HS-27A (cell line): ENCODE data around the gene HMCN2.
"Not testable (repeated sequence)": the region's sequence is repeated elsewhere in the genome, so short reads cannot be mapped to it uniquely, and the experiment has no call there.

Experiments
- DNase-seq: peaks from one replicate; pipeline ENCODE4 v3.0.0-alpha.2; 2012; ENCODE audit warnings: low read depth, missing footprints

Gene HMCN2

DNA sequence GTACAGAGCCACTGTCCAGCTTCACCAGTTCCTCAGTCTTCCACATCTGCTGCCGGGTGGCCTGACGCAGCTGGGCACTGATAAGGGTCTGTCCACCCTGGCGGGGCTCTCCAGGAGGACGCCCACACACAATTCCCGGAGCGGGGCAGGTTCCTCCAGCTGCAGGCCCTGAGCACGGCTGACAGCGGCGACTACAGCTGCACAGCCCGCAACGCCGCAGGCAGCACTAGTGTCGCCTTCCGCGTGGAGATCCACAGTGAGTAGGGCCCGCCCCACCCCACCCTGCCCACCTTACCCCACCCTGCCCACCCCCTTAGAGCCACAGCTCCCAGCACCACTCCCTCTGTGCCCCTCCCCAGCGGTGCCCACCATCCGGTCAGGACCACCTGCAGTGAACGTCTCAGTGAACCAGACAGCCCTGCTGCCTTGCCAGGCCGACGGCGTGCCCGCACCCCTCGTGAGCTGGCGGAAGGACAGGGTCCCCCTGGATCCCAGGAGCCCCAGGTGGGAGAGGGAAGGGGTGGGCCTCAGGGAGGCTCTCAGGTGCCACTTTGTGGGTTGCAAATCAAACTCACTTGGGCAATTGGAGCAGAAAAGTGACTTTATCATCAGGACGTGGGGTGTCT lies 130.4 kb downstream of the HMCN2 start:
- no peak for DNase-seq

DNA sequence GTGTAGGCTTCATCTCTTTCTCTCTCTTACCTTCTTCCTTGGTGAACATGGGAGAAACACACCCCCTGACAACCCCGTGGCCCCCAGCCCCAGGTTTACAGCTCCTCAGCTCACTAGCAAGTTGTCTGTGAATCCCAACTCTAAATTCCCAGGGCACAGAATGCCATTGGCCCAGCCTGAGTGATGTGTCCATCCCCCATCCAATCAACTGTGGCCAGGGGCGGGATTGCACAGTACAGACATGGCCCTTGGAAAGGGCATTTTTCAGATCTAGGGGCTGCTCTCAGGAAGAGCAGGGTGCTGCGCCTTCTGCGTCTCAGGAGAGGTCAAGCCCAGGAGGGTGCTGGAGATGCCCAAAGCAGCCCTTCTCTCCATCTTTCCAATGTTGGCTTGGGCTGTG lies 131.0 kb downstream of the HMCN2 start:
- no peak for DNase-seq

DNA sequence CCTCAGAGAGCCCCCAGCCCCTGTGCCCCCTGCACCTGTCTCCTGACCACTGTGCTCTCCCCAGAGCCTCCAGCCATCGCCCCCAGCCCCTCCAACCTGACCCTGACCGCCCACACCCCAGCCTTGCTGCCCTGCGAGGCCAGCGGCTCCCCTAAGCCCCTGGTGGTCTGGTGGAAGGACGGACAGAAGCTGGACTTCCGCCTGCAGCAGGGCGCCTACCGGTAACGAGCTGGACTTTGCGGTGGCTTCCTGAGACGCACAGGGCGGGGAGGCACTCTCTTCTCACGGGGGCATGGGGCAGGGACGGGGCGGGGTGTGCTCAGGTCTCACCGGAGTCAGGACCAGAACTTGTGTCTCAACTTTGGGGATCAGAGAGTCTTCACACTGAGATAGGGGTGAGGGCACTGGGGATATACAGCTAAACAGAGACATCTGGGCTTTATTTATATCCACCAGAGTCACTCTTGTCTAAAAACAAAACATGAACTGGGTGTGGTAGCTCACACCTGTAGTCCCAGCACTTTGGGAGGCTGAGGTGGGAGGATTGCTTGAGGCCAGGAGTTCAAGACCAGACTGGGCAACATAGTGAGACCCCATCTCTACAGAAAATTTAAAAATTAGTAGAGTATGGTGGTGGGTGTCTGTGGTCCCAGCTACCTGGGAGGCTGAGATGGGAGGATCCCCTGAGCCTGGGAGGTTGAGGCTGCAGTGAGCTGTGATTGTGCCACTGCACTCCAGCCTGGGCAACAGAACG lies 133.1 kb downstream of the HMCN2 start:
- no peak for DNase-seq

DNA sequence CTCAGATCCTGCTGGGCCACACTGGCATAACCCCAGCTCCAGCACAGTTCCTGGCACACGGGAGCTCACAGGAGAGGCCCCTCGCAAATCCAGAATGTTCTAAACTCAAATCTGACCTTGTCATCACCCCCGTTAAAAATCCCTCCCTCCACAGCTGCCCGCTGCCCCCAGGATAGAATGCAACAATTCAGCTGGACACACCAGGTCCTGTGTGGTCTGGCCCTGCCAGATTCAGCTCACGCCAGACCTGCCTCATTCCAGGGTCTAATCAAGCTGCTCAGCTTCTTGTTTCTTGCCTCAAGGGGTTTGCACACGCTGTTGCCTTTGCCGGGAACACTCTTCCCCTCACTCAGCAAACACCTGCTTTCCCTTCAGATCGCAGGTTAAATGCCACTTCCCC lies 134.2 kb downstream of the HMCN2 start:
- DNase-seq: no peak

DNA sequence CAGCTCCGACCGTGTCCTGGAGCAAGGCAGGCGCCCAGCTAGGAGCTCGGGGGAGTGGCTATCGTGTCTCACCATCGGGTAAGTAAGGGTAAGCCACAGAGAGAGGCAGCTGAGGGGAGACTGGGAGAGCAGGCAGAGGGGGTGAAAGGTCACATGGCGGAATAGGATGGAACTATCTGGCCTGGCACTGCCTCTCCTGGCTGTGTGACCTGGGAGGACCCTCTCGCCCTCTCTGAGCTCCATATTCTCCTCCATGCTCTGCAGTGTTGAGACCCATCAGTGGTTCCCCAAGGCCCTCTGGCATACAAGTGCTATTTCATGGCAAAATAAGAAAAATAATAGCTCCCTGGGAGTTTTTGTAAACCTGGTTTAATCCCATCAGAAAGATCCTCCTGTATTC lies 135.3 kb downstream of the HMCN2 start:
- no peak for DNase-seq

DNA sequence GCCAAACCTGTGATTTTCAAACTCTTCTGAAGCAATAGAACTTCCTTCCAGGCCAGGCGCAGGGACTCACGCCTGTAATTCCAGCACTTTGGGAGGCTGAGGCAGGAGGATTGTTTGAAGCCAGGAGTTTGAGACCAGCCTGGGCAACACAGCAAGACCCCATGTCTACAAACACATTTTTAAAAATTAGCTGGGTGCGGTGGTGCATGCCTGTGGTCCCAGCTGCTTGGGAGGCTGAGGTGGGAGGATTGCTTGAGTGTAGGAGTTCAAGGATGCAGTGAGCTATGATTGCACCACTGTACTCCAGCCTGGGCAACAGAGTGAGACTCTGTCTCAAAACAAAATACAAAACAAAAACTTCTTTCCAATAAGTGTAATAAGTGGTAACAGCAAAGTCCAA lies 136.2 kb downstream of the HMCN2 start:
- not testable (repeated sequence) for DNase-seq

DNA sequence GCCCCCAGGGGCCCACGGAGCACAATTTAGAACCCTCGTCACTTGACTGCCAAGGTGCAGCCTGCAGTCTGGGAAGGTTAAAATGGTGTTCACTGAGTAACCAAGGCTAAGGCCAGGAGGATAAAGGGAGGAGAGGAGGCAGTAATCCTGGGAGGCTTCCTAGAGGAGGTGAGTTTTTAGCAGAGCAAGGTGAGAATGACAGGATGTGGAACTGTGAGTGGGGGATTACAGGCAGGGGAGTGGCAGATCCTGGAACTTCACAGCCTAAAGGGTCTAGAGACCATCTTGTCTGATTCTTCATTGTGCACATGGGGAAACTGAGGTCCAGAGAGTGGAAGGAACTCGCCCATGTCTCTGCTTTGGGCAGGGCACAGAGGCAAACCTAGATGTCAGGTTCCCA lies 136.7 kb downstream of the HMCN2 start:
- DNase-seq: no peak

DNA sequence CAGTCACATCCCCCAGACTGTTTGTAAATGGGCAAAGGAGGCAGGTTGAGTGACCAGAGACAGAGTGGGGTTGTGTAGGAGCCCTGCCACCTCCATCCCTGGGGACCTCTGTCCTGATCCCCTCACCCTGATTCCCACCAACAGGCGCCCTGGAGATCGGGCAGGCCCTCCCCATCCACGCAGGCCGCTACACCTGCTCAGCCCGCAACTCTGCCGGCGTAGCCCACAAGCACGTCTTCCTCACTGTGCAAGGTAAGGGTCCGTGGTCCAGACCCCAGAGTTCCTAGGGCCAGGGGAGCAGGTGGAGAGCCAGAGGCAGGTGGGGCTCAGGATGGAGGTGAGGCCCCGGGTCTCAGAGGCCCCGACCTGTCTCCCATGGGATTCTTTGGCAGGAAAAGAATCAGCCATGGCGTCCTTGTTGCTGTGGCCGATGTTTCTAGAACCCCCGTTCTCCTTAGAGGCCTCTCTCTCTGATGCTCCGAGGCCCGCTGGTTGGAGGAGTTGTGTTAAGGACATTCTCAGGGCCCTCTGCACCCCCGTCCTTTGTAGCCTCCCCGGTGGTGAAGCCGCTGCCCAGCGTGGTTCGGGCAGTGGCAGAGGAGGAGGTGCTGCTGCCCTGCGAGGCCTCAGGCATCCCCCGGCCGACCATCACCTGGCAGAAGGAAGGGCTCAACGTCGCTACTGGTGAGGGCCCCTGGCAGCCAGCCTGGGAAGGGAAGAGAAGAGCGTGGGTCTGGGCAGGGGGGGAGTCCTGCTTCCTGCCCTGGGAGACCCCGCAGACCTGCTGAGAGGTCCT lies 137.3 kb downstream of the HMCN2 start:
- no peak for DNase-seq

DNA sequence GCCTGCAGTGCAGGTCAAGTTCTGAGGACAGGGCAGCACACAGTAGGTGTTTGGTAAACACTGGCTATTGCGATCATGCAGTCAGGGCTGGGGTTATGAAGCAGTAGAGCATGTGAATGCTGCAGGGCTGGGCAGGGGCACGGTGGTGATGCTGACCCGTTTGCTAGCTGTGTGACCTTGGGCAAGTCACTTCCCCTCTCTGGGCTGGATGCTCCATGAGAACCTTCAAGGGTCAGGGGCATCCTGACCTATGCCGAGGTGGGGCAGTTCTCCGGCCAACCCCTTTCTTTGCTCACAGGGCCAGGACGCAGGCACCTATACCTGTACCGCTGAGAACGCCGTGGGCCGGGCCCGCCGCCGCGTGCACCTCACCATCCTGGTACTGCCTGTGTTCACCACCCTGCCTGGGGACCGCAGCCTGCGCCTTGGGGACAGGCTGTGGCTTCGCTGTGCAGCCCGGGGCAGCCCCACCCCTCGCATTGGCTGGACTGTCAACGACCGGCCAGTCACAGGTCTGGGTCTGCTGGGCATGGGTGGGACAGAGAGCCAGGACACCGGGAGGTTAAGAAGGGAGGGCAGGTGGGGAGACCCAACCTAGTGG lies 140.2 kb downstream of the HMCN2 start:
- no peak for DNase-seq

DNA sequence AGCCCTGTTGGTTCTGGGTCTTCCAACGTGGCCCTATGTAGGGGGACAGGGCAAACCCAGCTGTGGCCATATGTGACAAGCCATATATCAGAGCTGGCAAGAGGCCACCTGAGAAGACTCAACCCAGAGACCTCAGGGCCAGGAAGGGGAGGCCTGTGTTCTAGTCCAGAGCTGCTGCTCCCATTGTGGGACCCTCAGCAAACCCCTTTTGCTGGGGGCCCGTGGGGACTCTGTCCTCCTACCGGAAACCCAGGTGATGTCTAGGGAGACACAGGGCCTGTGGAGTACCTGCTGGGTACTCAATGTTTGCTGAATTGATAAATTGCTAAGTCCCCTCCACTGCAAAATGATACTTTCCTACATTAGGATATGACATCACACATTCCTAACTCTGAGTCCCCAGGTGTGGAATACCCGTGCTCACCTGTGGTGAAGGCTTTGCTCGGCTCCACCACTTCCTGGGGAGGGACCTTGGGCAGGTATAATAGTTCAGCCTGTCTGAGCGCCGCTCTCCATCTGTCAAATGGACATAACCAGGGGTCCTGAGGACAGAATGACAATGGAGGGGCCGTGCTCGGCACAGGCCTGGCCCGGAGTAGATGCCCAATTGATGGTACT lies 140.8 kb downstream of the HMCN2 start:
- DNase-seq: no peak

DNA sequence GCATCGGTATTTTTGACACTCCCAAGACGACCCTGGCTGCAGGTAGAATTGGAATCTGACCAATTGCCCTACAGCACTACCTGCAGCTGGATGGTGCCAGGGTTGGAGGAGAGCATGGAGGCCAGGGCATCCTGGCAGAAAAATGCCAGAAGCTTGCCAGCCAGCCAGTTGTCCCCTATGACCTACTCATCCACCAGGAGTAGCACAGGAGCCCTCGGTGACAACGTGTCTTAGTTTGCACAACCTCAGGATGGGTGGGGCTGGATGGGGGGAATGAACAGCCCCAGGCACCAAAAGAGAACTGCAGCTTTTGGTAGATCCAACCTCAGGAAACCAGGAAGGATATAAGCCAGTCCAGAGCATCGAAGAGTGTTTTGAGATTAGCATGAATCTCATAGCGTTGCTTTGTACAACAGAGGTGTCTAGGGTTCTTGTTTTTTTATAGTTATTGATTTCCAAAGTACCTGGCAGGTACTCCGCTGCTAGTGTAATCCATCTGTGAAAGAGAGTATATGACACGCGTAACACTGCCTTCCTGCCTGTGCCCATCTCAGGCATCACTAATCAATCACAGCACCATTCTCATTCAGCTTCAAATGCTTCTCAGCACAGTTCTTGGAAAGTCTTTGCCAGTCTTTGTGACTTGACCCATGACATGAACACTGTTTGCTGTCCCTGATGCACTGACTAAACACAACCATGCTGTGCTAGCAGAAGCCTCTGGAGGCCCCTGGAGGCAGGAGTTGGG lies 142.5 kb downstream of the HMCN2 start:
- DNase-seq: no peak

DNA sequence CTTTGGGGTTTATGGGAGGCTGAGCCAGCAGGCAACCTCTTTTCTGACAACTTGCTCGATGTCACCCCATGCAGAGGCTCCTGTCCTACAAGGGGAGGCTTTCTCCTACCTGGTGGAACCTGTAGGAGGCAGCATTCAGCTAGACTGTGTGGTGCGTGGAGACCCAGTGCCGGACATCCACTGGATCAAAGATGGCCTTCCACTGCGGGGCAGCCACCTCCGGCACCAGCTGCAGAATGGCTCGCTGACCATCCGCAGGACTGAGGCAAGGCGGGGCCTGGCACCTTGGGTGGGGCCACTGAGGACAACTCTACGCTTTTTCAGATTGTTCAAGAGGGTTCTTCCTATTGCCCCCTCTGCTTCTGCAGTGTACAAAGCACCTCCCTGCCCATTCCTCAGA lies 143.1 kb downstream of the HMCN2 start:
- DNase-seq: no peak

DNA sequence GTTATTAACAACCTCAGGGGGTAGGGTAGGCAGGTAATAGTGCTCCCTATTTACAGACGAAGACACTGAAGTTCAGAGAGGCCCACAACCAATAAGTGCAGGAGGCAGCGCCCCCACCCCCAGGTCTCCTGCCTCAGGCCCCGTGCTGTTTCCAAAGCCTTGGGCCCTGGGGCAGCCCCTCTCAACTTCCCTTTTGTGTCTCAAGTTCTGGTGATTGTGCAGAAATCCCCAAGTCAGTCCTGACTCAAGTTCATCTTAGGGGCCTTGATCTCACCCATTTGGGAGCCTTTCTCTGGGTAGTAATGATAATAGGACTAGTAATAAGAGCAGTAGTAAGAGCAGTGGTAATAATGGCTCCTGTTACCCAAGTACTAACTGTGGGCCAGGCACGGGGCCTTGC lies 143.7 kb downstream of the HMCN2 start:
- DNase-seq: no peak

DNA sequence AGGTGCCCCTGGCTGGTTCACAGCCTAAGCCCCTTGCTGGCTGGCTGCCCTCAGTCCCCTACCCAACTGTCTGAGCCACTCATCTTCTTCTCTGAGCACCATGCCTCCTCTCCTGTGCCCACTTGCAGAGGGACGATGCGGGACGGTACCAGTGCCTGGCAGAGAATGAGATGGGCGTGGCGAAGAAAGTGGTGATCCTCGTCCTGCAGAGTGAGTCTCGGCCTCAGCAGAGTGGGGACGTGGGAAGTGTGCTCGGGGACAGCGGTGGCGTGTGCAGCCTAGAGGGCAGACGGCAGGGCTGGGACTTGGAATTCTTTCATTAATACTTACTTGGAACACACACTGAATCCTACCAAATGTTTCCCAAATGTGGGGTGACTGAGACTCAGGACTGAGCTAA lies 144.9 kb downstream of the HMCN2 start:
- no peak for DNase-seq

DNA sequence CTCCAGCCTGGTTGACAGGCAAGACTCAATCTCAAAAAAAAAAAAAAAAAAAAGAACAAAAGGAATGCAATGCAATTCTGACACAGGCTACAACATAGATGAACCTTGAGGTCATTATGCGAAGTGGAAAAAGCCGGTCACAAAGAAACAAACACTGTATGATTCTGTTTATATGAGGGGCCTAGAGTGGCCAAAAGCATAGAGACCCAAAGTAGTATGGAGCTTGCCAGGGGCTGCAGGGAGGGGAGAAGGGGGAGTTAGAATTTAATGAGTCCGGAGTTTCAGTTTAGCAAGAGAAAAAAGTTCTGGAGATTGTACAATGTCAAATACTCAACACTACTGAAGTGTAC lies 146.0 kb downstream of the HMCN2 start:
- no peak for DNase-seq

DNA sequence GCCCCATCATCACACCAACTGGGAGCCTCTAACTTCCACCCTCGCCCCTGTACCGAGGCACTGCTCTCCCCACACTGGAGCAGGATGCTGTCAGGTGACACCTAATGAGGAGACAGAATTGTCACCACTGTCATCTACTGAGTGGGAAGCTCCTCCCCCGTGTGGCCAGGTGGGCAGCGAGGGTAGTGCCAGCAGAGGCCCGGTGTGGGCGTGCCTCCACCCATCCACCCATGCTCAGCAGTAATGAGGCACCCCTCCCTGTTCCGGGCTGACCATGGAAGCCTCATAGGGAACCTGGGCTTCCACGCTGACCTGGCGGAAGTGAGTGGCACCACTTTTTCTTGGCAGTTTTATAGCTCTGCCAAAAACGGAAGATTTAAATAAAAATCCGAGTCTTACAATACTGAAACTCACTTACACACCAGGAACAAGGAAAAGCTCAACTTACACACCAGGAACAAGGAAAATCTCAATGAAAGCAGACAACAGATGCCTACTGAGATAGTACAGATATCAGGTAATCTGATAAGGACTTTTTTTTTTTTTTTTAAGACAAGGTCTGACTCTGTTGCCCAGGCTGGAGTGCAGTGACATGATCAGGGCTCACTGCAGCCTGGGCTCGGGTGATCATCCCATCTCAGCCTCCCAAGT lies 148.6 kb downstream of the HMCN2 start:
- DNase-seq: no peak

DNA sequence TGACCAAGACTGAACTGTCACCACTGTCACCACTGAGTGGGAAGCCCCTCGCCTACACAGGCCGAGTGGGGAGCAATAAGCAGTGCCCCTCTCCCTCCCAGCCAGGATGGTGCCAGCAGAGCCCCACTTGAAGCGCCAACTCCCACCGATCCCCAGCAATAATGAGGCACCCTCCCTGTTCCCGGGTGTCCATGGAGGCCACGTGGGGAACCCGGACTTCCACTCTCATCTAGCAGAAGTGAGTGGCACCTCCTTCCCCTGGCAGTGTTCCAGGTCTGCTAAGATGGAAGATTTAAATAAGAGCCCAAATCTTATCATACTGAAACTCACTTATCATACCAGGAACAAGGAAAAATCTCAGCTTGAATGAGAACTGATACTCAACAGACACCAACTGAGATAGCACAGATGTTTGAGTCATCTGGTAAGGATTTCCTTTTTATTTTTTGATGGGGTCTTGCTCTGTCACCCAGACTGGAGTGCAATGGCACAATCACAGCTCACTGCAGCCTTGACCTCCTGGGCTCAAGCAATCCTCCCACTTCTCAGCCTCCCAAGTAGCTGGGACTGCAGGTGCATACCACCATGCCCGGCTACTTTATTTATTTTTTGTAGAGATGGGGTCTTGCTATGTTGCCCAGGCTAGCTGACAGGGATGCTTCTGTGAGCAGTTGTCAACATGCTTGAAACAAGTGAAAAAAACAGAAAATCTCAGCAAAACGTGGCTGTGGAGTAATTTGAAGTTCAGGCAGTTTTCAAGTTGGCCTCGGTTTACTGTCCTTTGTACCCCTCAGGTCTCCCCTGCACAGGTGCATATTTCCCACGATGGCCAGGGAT lies 149.6 kb downstream of the HMCN2 start:
- DNase-seq: no peak

DNA sequence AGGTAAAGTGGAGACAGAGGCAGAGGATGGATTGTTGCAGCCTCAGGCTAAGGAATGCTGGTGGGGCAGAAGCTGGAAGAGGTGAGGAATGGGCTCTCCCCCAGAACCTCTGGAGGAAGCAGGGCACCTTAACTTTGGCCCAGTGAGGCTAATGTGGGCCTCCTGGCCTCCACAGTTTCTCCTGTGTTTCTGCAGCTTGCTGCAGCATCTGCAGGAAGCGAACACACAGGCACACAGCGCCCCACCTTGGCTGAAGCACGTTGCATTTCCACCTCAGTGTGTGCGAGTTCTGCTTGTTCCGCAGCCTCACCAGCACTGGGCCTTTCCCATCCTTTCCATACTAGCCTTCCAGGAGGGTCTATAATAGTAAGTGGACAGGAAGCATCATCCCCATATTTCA lies 152.0 kb downstream of the HMCN2 start:
- DNase-seq: no peak

DNA sequence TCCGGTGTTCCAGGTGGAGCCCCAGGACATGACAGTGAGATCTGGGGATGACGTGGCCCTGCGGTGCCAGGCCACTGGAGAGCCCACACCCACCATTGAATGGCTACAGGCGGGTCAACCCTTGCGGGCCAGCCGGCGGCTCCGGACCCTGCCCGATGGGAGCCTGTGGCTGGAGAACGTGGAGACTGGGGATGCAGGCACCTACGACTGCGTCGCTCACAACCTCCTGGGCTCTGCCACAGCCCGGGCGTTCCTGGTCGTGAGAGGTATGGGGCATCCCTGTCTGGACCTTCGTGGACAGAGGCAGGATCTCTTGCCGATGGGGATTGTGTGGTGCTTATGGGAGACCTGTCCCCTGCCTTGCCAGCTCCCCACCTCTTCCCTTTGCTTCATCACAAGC lies 153.2 kb downstream of the HMCN2 start:
- no peak for DNase-seq

DNA sequence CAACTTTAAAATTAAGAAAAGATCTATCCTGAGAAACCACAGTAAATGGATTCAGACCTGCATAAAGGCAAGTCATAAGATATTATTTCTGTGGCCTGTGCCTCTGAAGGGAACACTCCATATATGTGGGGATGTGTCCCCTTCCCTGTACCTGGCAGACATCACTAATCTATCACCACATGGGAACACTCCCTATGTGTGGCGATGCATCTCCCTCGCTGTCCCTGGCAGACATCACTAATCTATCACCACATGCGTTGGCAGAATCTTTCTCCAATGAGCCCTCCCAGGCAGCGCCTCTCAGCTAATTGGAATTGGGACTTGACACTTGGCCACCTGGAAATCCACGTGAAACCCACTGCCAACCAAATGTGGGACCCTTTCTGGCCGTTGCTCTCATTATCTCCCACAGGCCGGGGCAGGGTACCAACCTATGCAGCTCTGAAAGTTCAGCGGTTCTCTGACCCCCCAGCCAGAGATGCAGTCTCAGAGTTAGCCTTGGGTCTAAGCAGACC lies 154.0 kb downstream of the HMCN2 start:
- DNase-seq: no peak
